Skeletal muscle tissue (tissue), 4 donors: ENCODE data around the gene TMPRSS11A. TPM values are rescaled to one million over a fixed set of nuclear protein-coding genes. Genes with fewer than 3 reads are reported as not detected.

Experiments used
- H3K27ac ChIP-seq: one replicate; pipeline ENCODE4 v1.7.0; 2013; ENCODE audit warnings: mild to moderate bottlenecking, low read depth, low read length, inconsistent platforms
- H3K27me3 ChIP-seq, 3 donors: one replicate each; pipeline ENCODE4 v1.7.0; 2013; ENCODE audit warnings: low read length in 3 of 3; ENCODE audit not compliant: control insufficient read depth in 3 of 3, insufficient read depth in 3 of 3
- H3K36me3 ChIP-seq, 3 donors: one replicate each; pipeline ENCODE4 v1.7.0; 2013; ENCODE audit warnings: low read length in 3 of 3; ENCODE audit not compliant: control insufficient read depth in 3 of 3, insufficient read depth in 3 of 3
- H3K4me1 ChIP-seq, 3 donors: one replicate each; pipeline ENCODE4 v1.7.0; 2013; ENCODE audit warnings: low read length in 3 of 3, mild to moderate bottlenecking in 3 of 3; ENCODE audit not compliant: control insufficient read depth in 3 of 3, insufficient read depth in 3 of 3
- H3K4me3 ChIP-seq, 3 donors: one replicate each; pipeline ENCODE4 v1.7.0; 2013; ENCODE audit warnings: low read length in 3 of 3
- H3K9ac ChIP-seq, 3 donors: one replicate each; pipeline ENCODE4 v1.7.0; 2013; ENCODE audit warnings: low read length in 3 of 3, mild to moderate bottlenecking in 3 of 3, moderate library complexity in 2 of 3, low read depth in 1 of 3
- H3K9me3 ChIP-seq, 3 donors: one replicate each; pipeline ENCODE4 v1.7.0; 2013; ENCODE audit warnings: low read length in 3 of 3; ENCODE audit not compliant: control insufficient read depth in 3 of 3
- total RNA-seq: library from RNA; depleted of rRNA; stranded (reverse); fragments of >200 nt; gene quantifications from one replicate; pipeline ENCODE4 v1.2.3, GENCODE V29; 2014
- donor health status: Osteomylitis.

The TMPRSS11A gene
- total RNA-seq, 1 donor from 2014 or later = not detected

DNA sequence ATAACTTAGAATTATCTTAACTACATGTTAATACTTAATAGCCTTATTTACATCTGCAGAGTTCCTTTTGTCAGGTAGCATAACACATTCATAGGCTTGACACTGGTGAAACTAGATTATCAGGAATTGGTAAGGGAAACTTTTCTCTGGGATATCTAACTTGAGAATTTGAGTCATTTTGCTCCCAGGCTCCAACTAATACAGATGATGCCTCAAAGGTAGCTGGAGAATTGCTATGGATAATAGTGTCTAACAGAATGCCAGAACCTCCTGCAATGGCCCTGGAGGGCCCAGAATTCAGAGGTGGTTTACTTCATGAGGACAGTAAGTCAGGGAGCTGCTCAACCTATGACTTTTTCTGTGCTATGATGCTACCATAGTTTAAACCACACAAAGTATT, 65.6 kb downstream of the TMPRSS11A start:
- Histone ChIP-seq H3K4me3 (no peak overlapping the region), H3K36me3 (no peaks in the 10 kb centered on the region), H3K27ac (no peak overlapping the region), H3K27me3 (no peaks in the 10 kb centered on the region), H3K9me3 (no peaks in the 10 kb centered on the region), H3K9ac (no peak overlapping the region), H3K4me1 (no peaks in the 10 kb centered on the region)

DNA sequence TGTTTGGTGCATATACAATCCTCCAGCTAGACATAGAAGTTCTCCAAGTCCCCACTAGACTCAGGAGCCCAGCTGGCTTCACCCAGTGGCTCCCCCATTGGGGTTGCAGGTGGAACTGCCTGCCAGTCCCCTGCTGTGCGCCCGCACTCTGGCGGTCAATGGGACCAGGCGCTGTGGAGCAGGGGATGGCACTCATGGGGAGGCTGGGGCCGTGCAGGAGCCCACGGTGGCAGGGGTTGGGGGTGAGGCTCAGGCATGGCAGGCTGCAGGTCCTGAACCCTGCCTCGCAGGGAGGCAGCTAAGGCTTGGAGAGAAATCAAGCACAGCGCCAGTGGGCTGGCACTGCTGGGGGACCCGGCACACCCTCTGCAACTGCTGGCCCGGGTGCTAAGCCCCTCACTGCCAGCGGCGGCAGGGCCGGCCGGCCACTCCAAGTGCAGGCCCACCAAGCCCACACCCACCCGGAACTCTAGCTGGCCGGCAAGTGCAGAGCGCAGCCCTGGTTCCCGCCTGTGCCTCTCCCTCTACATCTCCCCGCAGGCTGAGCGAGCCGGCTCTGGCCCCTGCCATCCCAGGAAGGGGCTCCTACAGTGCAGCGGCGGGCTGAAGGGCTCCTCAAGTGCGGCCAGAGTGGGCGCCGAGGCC, 66.8 kb downstream of the TMPRSS11A start:
- no peaks in the 10 kb centered on the region for H3K9me3 ChIP-seq
- H3K4me3 ChIP-seq = no peak overlapping the region
- H3K27ac ChIP-seq = no peak overlapping the region
- H3K9ac ChIP-seq = no peak overlapping the region
- H3K4me1 ChIP-seq = no peaks in the 10 kb centered on the region
- no peaks in the 10 kb centered on the region for H3K36me3 ChIP-seq
- H3K27me3 ChIP-seq = no peaks in the 10 kb centered on the region

DNA sequence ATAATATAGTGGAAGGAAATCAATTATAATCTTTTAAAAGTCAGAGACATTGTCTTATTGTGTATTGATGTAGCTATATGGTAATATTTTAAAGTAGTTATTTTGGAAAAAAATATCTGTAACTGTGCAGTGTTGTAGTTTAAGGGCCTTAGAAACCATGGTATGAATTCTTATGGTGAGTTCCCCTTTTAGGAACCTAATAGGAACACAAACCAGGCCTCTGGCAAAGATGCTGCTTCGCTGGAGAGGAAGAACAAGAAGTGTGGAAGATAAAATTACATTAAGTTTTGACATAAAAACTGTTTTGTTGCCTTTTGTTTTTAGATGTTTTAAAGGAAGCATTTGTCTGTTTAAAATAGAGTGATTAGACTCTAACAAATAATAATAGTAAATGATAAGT, 68.6 kb downstream of the TMPRSS11A start:
- H3K36me3 ChIP-seq = no peaks in the 10 kb centered on the region

DNA sequence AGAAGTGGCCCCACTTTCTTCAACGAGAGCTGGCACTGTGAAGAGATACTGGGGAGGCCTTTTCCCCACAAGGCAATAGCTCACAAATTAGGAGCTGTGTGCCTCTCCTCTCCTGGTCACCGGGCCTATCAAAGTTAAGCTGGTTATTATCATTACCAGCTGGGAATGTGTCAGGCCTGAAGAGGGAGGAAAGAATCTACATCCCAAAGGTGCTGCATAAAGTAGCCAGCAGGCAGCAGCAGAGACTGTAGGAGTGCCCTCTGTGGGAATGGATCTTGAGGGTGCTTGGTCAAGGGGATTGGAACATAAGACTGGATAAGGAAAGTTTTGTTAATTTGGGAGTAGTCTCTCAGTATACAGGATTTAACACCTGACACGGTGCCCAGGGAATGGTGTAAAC, 70.4 kb downstream of the TMPRSS11A start:
- no peaks in the 10 kb centered on the region for H3K9me3 ChIP-seq
- no peak overlapping the region for H3K4me3 ChIP-seq
- no peak overlapping the region for H3K27ac ChIP-seq
- no peaks in the 10 kb centered on the region for H3K4me1 ChIP-seq
- no peaks in the 10 kb centered on the region for H3K27me3 ChIP-seq
- H3K36me3 ChIP-seq = no peaks in the 10 kb centered on the region
- H3K9ac ChIP-seq = no peak overlapping the region

More for the DNA sequence above, 68.6 kb downstream of the TMPRSS11A start:
- no peak overlapping the region for H3K9ac ChIP-seq
- no peak overlapping the region for H3K27ac ChIP-seq
- H3K4me3 ChIP-seq = no peak overlapping the region
- H3K4me1 ChIP-seq = no peaks in the 10 kb centered on the region
- H3K9me3 ChIP-seq = no peaks in the 10 kb centered on the region
- H3K27me3 ChIP-seq = no peaks in the 10 kb centered on the region

DNA sequence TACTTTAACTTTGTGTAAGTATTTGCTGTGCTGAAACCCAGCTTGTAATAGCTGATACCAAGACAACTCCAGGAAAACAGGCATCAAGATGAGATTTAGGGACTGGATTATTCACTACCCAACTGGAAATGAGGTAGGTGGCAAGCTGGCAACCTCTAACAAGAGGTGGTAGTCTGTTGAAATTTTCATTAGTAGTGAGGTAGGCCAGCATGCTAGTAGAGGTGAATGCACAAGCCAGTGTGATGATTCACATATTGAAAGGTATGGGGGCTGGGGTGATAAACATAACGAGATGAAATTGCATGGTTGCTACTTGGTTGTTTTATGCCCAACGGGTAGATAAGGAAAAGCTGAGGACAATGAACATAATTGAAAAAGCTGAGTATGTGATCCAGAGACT, 71.0 kb downstream of the TMPRSS11A start:
- H3K27me3 ChIP-seq = no peaks in the 10 kb centered on the region
- no peak overlapping the region for H3K27ac ChIP-seq
- no peaks in the 10 kb centered on the region for H3K36me3 ChIP-seq
- no peaks in the 10 kb centered on the region for H3K4me1 ChIP-seq
- no peak overlapping the region for H3K9ac ChIP-seq
- no peak overlapping the region for H3K4me3 ChIP-seq
- H3K9me3 ChIP-seq = no peaks in the 10 kb centered on the region

DNA sequence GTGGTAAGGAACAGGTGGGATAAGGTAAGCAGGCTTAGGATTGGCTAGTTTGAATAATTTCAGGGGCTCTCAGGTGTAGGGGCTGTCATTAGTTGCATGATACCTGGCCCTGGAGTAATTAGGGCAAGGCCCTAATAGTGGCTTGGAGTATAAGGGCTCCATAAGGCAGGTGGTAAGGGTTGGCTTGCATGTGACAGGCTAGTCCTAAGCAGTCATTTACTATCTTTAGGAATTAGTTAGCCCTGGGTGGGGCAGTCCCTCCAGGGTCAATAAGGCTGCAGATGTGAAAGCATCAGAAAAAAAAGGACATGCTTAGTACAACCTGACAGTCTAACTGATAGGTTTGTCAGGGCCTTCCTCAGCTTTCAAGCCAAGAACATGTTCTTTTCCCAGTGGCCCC, 71.6 kb downstream of the TMPRSS11A start:
- H3K36me3 ChIP-seq = no peaks in the 10 kb centered on the region
- H3K9me3 ChIP-seq = no peaks in the 10 kb centered on the region
- H3K27me3 ChIP-seq = no peaks in the 10 kb centered on the region
- no peak overlapping the region for H3K9ac ChIP-seq
- no peaks in the 10 kb centered on the region for H3K4me1 ChIP-seq
- H3K4me3 ChIP-seq = no peak overlapping the region
- H3K27ac ChIP-seq = no peak overlapping the region

DNA sequence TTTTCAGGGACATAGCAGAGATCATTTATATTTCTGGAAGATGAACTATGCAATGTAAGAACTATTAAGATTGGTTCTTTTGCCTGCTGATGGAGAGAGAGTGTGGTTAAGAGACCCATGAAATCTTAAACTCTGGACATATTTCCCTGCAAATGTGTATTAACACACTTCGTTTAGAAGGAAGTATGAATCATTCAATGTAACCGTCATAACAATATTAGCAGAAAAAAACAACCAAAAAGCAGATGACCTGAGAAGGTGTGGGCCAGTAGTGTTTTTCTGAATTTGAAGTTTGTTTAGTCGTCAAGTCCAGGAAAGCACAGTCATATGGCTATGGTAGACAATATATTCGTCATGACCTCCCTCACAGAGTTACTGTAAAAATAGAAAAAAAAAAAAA, 77.0 kb downstream of the TMPRSS11A start:
- Histone ChIP-seq H3K4me3 (no peak overlapping the region), H3K9me3 (no peaks in the 10 kb centered on the region), H3K27me3 (no peaks in the 10 kb centered on the region), H3K36me3 (no peaks in the 10 kb centered on the region), H3K4me1 (no peaks in the 10 kb centered on the region), H3K27ac (no peak overlapping the region), H3K9ac (no peak overlapping the region)

DNA sequence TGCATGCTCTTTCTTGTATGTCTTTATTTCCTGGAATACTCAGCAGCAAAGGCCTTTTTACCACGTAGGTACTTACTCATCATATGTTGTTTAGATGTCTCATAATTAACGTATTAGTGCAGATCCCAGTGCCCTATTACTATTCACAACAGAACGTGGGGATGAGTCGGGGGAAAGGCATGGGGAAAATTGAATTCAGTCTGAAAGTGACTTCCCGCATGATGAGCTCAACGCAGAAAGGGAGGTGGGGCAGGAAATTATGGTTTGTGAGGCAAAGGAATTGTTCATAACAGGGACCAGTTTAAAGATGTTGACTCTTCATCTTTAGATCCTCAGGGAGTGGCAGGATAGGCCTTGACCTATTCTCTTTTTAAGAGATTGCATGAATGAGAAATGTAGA, 77.5 kb downstream of the TMPRSS11A start:
- Histone ChIP-seq H3K36me3 (no peaks in the 10 kb centered on the region), H3K9ac (no peak overlapping the region), H3K4me3 (no peak overlapping the region), H3K27ac (no peak overlapping the region), H3K27me3 (no peaks in the 10 kb centered on the region), H3K4me1 (no peaks in the 10 kb centered on the region), H3K9me3 (no peaks in the 10 kb centered on the region)

DNA sequence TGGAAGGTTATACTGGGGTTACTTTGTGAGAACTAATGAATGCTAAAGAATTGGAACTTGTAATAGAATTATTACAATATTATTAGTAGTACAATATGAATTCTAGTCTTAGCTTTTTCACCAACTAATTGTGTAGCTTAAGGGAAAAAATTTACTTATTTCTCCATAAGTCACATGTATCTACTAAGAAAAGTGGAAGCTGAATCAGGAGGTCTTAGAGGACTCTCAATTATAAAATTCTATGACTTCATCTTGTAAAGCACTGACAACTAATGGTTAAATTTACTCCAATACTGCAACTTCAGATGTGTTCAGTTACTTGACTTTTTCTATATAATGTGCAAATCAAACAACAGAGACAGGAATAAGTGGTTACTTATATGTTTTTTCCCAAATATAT, 78.6 kb downstream of the TMPRSS11A start:
- H3K27ac ChIP-seq = no peak overlapping the region
- no peaks in the 10 kb centered on the region for H3K4me1 ChIP-seq
- no peaks in the 10 kb centered on the region for H3K36me3 ChIP-seq
- H3K27me3 ChIP-seq = no peaks in the 10 kb centered on the region
- no peaks in the 10 kb centered on the region for H3K9me3 ChIP-seq
- no peak overlapping the region for H3K9ac ChIP-seq
- H3K4me3 ChIP-seq = no peak overlapping the region

DNA sequence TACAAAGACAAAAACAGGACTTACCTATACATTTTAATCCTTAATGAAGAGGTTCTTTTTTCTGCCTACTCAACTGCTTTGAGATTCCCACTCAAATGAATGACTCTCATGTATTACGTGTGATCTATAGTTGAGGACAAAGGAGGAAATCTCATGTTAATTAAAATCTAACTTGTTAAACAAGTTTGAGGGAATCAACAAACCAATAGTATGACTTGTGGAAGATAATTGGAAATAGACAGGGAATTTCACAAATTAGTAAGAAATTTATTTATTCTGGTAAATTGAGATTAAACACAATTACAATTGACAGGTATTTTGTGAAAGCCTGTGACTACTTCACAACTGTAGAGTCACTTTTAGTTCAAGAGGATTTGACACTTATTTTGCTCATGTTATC, 79.4 kb downstream of the TMPRSS11A start, which contains the start of gene TMPRSS11D:
Gene TMPRSS11D, minus strand, starts transcription at position 101 of the 400 bp plus-strand sequence. Its CDS starts 69 bp downstream, at position 32.
- H3K27me3 ChIP-seq = no peaks in the 10 kb centered on the region
- no peaks in the 10 kb centered on the region for H3K36me3 ChIP-seq
- no peak within 1 kb of the TSS for H3K27ac ChIP-seq
- H3K9ac ChIP-seq = no peak within 1 kb of the TSS
- no peaks in the 10 kb centered on the region for H3K9me3 ChIP-seq
- no peak within 1 kb of the TSS for H3K4me3 ChIP-seq
- H3K4me1 ChIP-seq = no peaks in the 10 kb centered on the region
